Measurements from ENCODE around the gene PEX5L.

Gene PEX5L

GRCh38 chr3:179955809-179956208, 80.9 kb downstream of the PEX5L start:
- H3K4me3 Mint-ChIP-seq: no peak overlapping the region
- CTCF ChIA-PET: no interaction called here
- no peak overlapping the region for H3K27ac Mint-ChIP-seq
- DNase-seq: no peak
- no peaks in the 10 kb centered on the region for H3K36me3 Mint-ChIP-seq
- no peaks in the 10 kb centered on the region for H3K4me1 Mint-ChIP-seq
- H3K27me3 Mint-ChIP-seq: no peaks in the 10 kb centered on the region
- H3K9me3 Mint-ChIP-seq: no peaks in the 10 kb centered on the region

DNA sequence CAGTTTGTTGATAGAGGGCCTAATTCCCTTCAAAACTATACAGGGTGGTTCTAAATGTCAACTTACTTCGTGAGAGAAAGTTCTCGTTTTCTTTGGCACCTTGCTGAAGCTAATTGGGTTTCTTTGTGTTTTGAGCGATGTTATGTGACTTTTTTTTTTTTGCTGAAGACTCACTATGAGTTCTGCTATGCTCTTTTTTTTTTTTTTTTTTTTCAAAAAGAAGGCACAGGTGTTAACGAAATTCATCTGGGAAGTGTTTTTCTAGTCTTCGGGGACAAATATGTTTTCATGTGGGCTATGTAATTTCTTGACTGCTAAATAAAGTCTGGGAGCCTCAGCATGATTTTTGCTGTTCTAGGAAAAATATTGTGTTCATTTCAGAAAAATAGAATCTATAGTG, 81.5 kb downstream of the PEX5L start:
- Mint-ChIP-seq H3K36me3 (no peaks in the 10 kb centered on the region), H3K4me3 (no peak overlapping the region), H3K9me3 (no peaks in the 10 kb centered on the region), H3K27ac (no peak overlapping the region), H3K4me1 (no peaks in the 10 kb centered on the region), H3K27me3 (no peaks in the 10 kb centered on the region)
- CTCF ChIA-PET: no interaction called here
- DNase-seq: no peak

DNA sequence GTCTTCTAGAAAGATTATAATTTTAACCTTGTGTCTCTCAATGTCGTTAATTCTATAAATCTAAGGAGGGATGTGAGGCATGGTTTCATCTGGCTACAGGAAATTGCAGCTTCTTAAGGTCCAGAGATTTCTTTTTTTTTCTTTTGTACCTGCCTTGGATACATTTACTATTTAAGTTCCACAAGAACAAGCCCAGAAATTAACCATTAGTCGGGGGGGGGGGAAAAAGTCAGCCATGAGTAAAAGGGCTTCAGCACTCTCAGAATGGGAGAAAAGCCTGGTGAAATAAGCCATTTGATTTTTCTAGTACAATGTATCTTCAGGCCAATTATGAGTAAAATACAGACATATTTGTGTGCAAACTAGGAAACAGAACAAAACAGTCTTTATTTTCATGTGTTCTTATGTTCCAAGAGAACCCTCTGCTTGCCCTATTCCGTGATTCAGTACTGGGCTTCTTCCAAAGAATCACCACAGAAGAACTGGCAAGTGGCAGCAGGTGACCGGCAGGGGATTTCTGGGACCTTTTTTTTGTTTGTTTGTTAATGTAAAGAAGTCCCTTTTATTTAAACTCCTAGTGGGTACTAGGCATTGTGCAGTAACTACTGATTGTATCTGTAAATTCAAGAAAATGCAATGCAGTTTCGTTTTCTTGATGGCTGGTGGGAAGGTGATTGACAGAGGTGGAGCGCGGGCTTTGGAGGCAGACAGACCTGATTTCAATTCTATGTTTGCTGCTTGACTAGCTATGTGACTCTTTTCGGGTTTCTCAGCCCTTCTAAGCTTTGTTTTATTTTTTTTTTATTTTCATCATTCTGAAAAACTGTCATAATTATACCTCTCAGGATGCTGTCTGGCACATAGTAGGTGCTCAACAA, 82.5 kb downstream of the PEX5L start:
- DNase-seq: no peak
- no peaks in the 10 kb centered on the region for H3K27me3 Mint-ChIP-seq
- no peaks in the 10 kb centered on the region for H3K9me3 Mint-ChIP-seq
- no peak overlapping the region for H3K27ac Mint-ChIP-seq
- CTCF ChIA-PET: no interaction called here
- H3K4me1 Mint-ChIP-seq: no peaks in the 10 kb centered on the region
- H3K4me3 Mint-ChIP-seq: no peak overlapping the region
- H3K36me3 Mint-ChIP-seq: no peaks in the 10 kb centered on the region

DNA sequence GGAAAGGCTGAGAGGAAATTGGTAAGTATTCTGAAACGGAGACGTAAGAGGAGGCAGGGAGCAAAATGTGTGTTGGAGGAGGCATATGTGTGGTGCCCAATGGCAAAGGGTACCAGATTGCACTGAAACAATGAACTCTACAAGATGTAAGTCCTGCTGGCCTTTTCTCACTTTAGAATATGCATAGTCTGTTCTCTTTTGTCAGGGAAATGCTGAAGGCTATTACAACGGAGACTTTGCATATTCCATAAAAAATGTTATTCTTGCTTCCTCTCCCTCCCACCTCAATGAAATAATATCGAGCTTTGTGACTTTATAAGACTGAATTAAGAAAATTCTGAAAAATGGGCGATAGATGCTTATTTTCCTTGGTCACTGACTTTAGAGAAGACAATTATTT, 85.9 kb downstream of the PEX5L start:
- no peak for DNase-seq
- Mint-ChIP-seq H3K36me3 (no peaks in the 10 kb centered on the region), H3K27ac (no peak overlapping the region), H3K27me3 (no peaks in the 10 kb centered on the region), H3K4me3 (no peak overlapping the region), H3K9me3 (no peaks in the 10 kb centered on the region), H3K4me1 (no peaks in the 10 kb centered on the region)
- CTCF ChIA-PET: no interaction called here

GRCh38 chr3:179949869-179950268, 86.9 kb downstream of the PEX5L start:
- H3K27me3 Mint-ChIP-seq: no peaks in the 10 kb centered on the region

DNA sequence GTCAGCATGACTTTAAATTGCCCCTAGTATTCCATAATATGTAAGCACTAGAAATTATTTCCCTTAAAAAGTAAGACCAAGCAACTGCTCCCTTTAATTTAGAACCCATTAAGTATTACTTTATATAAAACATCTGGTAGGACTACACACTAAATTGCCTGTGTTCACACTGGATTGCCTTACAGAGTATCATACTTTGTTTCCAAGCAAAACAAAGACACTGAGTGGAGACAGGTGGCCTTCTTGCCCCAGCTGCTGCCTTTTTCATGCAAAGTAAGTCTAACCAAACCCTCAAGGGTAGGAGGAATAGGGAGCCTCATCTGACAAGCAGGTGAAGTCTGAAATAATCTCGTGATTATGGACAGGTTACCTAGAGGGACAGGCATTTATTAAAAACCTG, 87.3 kb downstream of the PEX5L start:
- Mint-ChIP-seq H3K27me3 (no peaks in the 10 kb centered on the region), H3K36me3 (no peaks in the 10 kb centered on the region), H3K4me1 (no peaks in the 10 kb centered on the region), H3K4me3 (no peak overlapping the region), H3K27ac (no peak overlapping the region), H3K9me3 (no peaks in the 10 kb centered on the region)
- CTCF ChIA-PET: no interaction called here
- no peak for DNase-seq

More at GRCh38 chr3:179949869-179950268, 86.9 kb downstream of the PEX5L start:
- H3K36me3 Mint-ChIP-seq: no peaks in the 10 kb centered on the region
- no peak for DNase-seq
- H3K4me3 Mint-ChIP-seq: no peak overlapping the region
- no peak overlapping the region for H3K27ac Mint-ChIP-seq
- no peaks in the 10 kb centered on the region for H3K4me1 Mint-ChIP-seq
- CTCF ChIA-PET: no interaction called here
- H3K9me3 Mint-ChIP-seq: no peaks in the 10 kb centered on the region

GRCh38 chr3:179948740-179949139, 88.0 kb downstream of the PEX5L start:
- CTCF ChIA-PET: interaction anchor here (0.8 kb wide), 1 partner anchor 20 kb away, joined by 3 read pairs; no protein-coding TSS in a partner anchor
- Mint-ChIP-seq H3K9me3 (no peaks in the 10 kb centered on the region), H3K36me3 (no peaks in the 10 kb centered on the region), H3K27ac (no peak overlapping the region), H3K27me3 (no peaks in the 10 kb centered on the region), H3K4me1 (no peaks in the 10 kb centered on the region), H3K4me3 (no peak overlapping the region)
- no peak for DNase-seq

DNA sequence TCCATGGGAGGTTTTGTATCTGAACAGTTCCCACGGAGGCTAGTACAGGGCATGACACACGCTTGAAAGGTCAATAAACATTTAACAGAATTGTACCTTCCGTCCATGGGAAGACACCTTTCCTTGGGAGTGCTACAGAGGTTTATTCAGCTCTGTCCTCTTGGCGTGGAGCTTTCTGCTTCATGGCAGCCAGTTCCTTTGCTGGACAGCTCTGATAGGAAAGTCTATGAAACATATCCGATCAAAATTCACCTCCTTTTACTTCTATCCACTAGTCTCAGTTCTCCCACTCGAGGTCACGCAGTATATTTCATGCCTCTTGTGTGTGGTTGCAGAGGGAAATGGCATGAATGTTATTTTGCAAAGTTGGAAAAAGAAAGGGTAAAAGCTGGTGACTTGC, 91.2 kb downstream of the PEX5L start:
- CTCF ChIA-PET: interaction anchor here (0.6 kb wide), 1 partner anchor 196 kb away, joined by 3 read pairs; no protein-coding TSS in a partner anchor

DNA sequence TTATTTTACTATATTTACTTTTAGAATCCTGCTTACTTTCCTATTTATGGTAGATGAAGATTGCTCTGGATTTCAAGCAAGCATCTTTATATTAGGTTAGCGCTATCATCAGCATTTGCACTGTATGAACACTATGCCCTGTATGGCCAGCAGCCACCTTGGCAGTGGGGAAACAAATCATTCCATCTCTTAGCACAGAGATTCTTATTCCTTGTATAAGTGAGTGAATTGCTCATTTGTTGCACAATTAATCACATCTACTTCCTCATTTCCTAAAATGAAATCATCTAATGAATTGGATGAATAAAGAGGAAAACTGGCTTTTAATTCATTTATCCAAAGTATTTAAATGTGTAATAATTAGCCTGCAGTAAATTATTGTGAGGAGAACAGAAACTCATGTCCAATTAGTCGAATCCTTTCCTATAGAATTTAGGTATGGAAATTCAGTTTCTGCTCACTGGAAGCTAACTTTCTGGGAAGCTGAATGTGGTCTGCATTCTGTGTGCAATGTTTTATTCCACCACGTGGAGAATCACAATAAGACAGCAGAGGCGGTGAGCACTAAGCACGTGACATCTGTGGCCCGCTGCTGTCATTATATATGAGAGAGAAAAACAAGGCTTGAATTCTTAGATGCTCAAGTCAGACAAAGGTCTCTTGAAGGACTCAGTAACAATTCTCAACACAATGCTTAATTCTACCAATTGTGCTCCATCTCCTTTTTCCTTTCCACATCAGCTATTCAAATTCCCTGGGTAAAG, 93.4 kb downstream of the PEX5L start:
- no peak for DNase-seq
- Mint-ChIP-seq H3K4me1 (no peaks in the 10 kb centered on the region), H3K36me3 (no peaks in the 10 kb centered on the region), H3K27me3 (peaks cover 17% of the 10 kb centered on the region), H3K9me3 (no peaks in the 10 kb centered on the region), H3K4me3 (no peak overlapping the region), H3K27ac (no peak overlapping the region)
- CTCF ChIA-PET: interaction anchor here (0.9 kb wide), 1 partner anchor 14 kb away, joined by 3 read pairs; no protein-coding TSS in a partner anchor

More for the DNA sequence above, 91.2 kb downstream of the PEX5L start:
- DNase-seq: no peak
- H3K27ac Mint-ChIP-seq: no peak overlapping the region
- no peaks in the 10 kb centered on the region for H3K9me3 Mint-ChIP-seq
- no peak overlapping the region for H3K4me3 Mint-ChIP-seq
- no peaks in the 10 kb centered on the region for H3K36me3 Mint-ChIP-seq
- peaks cover 9% of the 10 kb centered on the region for H3K27me3 Mint-ChIP-seq
- no peaks in the 10 kb centered on the region for H3K4me1 Mint-ChIP-seq

DNA sequence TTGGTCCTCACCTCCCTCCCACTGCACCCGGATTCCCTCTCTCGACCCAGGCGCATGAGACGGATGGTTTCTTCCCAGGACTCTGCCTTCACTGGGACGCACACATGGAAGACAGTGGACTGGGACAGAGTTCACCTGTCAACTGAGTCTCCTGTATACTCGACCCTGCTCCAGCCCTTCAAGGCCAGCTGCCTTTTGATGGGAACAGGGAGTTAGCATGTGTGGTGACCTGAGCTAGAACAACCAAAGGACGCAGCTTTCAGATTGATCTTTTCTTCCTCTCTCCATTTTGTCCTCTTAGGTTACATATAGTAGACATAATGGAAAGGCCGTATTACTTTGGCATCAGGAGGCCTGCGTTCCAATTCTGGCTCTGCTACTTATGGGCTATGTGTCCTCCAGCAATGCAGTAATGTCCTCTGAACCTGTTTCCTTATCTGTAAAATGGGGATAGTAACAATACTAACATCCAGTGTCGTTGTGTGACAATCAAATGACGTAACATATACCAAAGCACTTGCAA, 94.1 kb downstream of the PEX5L start:
- H3K27me3 Mint-ChIP-seq: peaks cover 17% of the 10 kb centered on the region
- H3K4me3 Mint-ChIP-seq: no peak overlapping the region
- CTCF ChIA-PET: no interaction called here
- H3K27ac Mint-ChIP-seq: no peak overlapping the region
- no peak for DNase-seq
- H3K36me3 Mint-ChIP-seq: no peaks in the 10 kb centered on the region
- no peaks in the 10 kb centered on the region for H3K9me3 Mint-ChIP-seq
- no peaks in the 10 kb centered on the region for H3K4me1 Mint-ChIP-seq

DNA sequence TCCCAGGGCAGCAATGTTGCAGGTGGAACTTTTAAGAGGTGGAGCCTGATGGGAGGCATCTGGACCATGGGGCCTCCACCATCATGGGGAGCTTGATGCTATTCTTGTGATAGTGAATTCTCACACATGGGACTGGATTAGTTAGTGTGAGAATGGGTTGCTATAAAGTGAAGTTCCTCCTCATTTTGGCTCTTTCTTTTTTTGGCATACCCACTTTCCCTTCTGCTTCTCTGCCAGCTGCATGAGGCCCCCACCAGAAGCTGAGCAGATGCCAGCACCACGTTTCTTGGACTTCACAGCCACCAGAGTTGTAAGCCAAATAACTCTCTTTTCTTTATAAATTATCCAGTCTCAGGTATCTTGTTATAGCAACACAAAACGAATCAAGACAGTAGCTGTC, 101.0 kb downstream of the PEX5L start:
- CTCF ChIA-PET: no interaction called here
- Mint-ChIP-seq H3K36me3 (no peaks in the 10 kb centered on the region), H3K27ac (no peak overlapping the region), H3K9me3 (no peaks in the 10 kb centered on the region), H3K27me3 (peaks cover 8% of the 10 kb centered on the region), H3K4me1 (no peaks in the 10 kb centered on the region), H3K4me3 (no peak overlapping the region)
- no peak for DNase-seq

DNA sequence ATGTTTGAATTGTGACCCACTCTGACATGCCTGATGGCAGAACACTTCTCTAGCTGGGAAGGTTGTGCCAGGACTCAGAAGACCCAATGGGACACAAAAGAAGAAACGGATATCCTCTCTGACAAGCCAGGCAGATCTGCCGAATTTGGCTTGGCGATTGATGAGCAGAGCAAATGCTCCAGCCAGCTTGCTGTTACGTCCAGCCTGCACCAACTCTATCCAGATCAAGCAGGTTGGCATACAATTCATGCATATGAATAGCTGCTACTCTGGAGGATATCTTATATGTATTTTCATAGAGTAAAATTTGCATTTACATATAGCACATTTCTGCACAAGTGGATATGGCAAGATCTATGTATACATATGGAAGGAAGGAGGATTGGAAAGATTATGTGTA, 102.8 kb downstream of the PEX5L start:
- H3K4me1 Mint-ChIP-seq: no peaks in the 10 kb centered on the region
- no peaks in the 10 kb centered on the region for H3K27me3 Mint-ChIP-seq
- no peaks in the 10 kb centered on the region for H3K9me3 Mint-ChIP-seq
- no peak overlapping the region for H3K27ac Mint-ChIP-seq
- DNase-seq: no peak
- CTCF ChIA-PET: no interaction called here
- no peak overlapping the region for H3K4me3 Mint-ChIP-seq
- H3K36me3 Mint-ChIP-seq: no peaks in the 10 kb centered on the region

GRCh38 chr3:179933080-179933479, 103.7 kb downstream of the PEX5L start:
- Mint-ChIP-seq H3K4me3 (no peak overlapping the region), H3K36me3 (no peaks in the 10 kb centered on the region), H3K9me3 (no peaks in the 10 kb centered on the region), H3K27ac (no peak overlapping the region), H3K27me3 (no peaks in the 10 kb centered on the region), H3K4me1 (no peaks in the 10 kb centered on the region)
- CTCF ChIA-PET: interaction anchor here (0.6 kb wide), 1 partner anchor 50 kb away, joined by 3 read pairs; no protein-coding TSS in a partner anchor
- DNase-seq: no peak

DNA sequence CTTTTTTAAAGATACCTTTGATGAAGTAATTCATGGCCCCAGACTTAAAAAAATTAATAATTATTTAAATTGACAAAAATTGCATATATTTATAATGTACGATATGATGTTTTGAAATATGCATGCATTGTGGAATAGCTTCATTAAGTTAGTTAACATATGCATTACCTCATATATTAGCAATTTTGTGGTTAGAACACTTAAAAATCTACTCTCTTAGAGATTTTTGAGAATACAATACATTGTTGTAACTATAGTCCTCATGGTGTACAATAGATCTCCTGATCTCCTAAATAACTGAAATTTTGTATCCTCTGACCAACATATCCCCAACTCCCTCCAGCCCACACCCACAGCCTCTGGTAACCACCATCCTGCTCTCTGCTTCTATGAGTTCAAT, 104.1 kb downstream of the PEX5L start:
- CTCF ChIA-PET: interaction anchor here (0.6 kb wide), 1 partner anchor 49 kb away, joined by 3 read pairs; no protein-coding TSS in a partner anchor
- no peak overlapping the region for H3K4me3 Mint-ChIP-seq

More for the DNA sequence above, 104.1 kb downstream of the PEX5L start:
- H3K27ac Mint-ChIP-seq: no peak overlapping the region
- H3K9me3 Mint-ChIP-seq: no peaks in the 10 kb centered on the region
- no peaks in the 10 kb centered on the region for H3K27me3 Mint-ChIP-seq
- no peaks in the 10 kb centered on the region for H3K4me1 Mint-ChIP-seq
- no peak for DNase-seq
- H3K36me3 Mint-ChIP-seq: no peaks in the 10 kb centered on the region

Data from activated naive CD4-positive, alpha-beta T cell treated with anti-CD3 and anti-CD28 coated beads, Interleukin-2, amount 10 ng/mL, durations not matched to agents 7 days and 5 days (primary cell).